Peyer's patch (tissue), 4 donors: ENCODE data around the gene PLEKHH3.
A peak's percentile ranks its signal among the peaks of the same experiment; 100 is the strongest.

Source experiments
- CTCF ChIP-seq, 6 experiments: fragments of 450-650 bp in 4 of 6; fragments of 200-600 bp in 2 of 6; sonication (generic) in 1 of 6; IDR thresholded peaks; one replicate each; pipeline ENCODE4 v1.5.1; 2017 to 2019; ENCODE audit warnings: antibody characterized with exemption in 6 of 6, mild to moderate bottlenecking in 3 of 6, moderate library complexity in 1 of 6
- POLR2A ChIP-seq, 2 donors: fragments of 450-650 bp; IDR thresholded peaks; one replicate each; pipeline ENCODE4 v1.5.1; 2017; ENCODE audit warnings: antibody characterized with exemption in 2 of 2, mild to moderate bottlenecking in 2 of 2, moderate library complexity in 2 of 2

- TF ChIP-seq CTCF (IDR thresholded peaks at IDR 0.05) (peak in 2 of 6 experiments; percentile 3 to 17), POLR2A (IDR thresholded peaks at IDR 0.05) (peak in 1 of 2 donors; percentile 14)
Observed at GRCh38 chr17:42659079-42659931, 17.5 kb downstream of the PLEKHH3 start, which contains the start of gene TUBG2.
